ENCODE data around the gene CFAP69. TPM values are rescaled to one million over a fixed set of nuclear protein-coding genes. Genes with fewer than 3 reads are reported as not detected.
"Not testable (repeated sequence)": the region's sequence is repeated elsewhere in the genome, so short reads cannot be mapped to it uniquely, and the experiment has no call there.

Gene CFAP69
- total RNA-seq, 1 experiment from 2014 or later = 4.1 TPM

DNA sequence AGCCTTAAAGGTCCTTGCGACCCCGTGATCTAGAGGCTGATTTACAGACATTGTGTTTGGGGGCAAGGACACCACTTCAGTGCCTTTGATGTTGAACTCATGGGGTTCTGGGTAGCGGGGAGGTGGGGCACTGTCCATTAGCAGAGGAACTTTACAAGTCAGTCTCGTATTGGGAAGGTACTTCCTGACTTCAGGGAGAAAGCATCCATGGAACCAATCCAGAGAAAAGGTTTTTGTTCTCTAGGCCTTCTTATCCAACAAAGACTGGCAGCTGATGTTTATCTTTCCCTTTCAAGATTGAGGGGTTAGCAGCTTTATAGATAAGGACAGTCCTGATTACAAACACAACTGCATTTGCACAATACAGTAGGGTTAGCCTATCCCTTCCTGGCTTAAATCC is 104.3 kb downstream of the CFAP69 start:
- Histone ChIP-seq H3K4me3 (replicated peaks in 1 of 2; ENCODE audit: low read depth in 1 of 2, low read length in 2 of 2) (no peak overlapping the region), H3K9me2 (ENCODE audit: insufficient read depth) (no peaks in the 10 kb centered on the region), H3K79me2 (ENCODE audit: insufficient read depth, low read length) (peaks cover 73% of the 10 kb centered on the region), H3K36me3 (ENCODE audit: control insufficient read depth in 1 of 2, insufficient read depth in 2 of 2, low read length in 2 of 2) (no peaks in the 10 kb centered on the region; a peak in 1 of 4 replicates), H3K9me3 (ENCODE audit: control insufficient read depth in 1 of 2, insufficient read depth in 1 of 2, low read depth in 1 of 2, low read length in 2 of 2) (no peaks in the 10 kb centered on the region), H4K20me1 (ENCODE audit: insufficient read depth) (no peaks in the 10 kb centered on the region), H3K4me2 (ENCODE audit: low read length) (no peak overlapping the region), H3K4me1 (ENCODE audit: control insufficient read depth in 1 of 2, insufficient read depth in 2 of 2, low read length in 2 of 2) (peaks cover 0 to 14% of the 10 kb centered on the region in 2 experiments; a peak in 2 of 4 replicates), H3K27ac (ENCODE audit: low read depth, low read length) (no peak overlapping the region), H2AFZ (ENCODE audit: low read depth, low read length, poor library complexity, severe bottlenecking) (no peak overlapping the region), H3K9ac (ENCODE audit: low read length) (no peak overlapping the region), H3K27me3 (ENCODE audit: insufficient read depth, low read length) (no peaks in the 10 kb centered on the region)
- TF ChIP-seq, protein P1, sequence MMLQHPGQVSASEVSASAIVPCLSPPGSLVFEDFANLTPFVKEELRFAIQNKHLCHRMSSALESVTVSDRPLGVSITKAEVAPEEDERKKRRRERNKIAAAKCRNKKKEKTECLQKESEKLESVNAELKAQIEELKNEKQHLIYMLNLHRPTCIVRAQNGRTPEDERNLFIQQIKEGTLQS (IDR thresholded peaks at IDR 0.05) = no peak
- TF ChIP-seq, protein P2, sequence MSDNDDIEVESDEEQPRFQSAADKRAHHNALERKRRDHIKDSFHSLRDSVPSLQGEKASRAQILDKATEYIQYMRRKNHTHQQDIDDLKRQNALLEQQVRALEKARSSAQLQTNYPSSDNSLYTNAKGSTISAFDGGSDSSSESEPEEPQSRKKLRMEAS (IDR thresholded peaks at IDR 0.05) = no peak
- TF ChIP-seq ELF1 (IDR thresholded peaks at IDR 0.05; ENCODE audit: borderline replicate concordance, low read depth) = no peak
- TF ChIP-seq, protein P3, sequence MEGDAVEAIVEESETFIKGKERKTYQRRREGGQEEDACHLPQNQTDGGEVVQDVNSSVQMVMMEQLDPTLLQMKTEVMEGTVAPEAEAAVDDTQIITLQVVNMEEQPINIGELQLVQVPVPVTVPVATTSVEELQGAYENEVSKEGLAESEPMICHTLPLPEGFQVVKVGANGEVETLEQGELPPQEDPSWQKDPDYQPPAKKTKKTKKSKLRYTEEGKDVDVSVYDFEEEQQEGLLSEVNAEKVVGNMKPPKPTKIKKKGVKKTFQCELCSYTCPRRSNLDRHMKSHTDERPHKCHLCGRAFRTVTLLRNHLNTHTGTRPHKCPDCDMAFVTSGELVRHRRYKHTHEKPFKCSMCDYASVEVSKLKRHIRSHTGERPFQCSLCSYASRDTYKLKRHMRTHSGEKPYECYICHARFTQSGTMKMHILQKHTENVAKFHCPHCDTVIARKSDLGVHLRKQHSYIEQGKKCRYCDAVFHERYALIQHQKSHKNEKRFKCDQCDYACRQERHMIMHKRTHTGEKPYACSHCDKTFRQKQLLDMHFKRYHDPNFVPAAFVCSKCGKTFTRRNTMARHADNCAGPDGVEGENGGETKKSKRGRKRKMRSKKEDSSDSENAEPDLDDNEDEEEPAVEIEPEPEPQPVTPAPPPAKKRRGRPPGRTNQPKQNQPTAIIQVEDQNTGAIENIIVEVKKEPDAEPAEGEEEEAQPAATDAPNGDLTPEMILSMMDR (IDR thresholded peaks at IDR 0.05 in 2 of 3, conservative IDR thresholded peaks at IDR 0.05 in 1 of 3; ENCODE audit: borderline replicate concordance in 1 of 3, insufficient read depth in 1 of 3, low read depth in 2 of 3, low read length in 2 of 3) = no peak
- TF ChIP-seq RAD21 (IDR thresholded peaks at IDR 0.05; ENCODE audit: low read depth) = no peak
- TF ChIP-seq EZH2 (IDR thresholded peaks at IDR 0.05) = no peak
- TF ChIP-seq JUND (IDR thresholded peaks at IDR 0.05) = no peak
- TF ChIP-seq SP1 (IDR thresholded peaks at IDR 0.05; ENCODE audit: low read depth) = no peak
- TF ChIP-seq ZNF274 (IDR thresholded peaks at IDR 0.05; ENCODE audit: low read depth, low read length) = no peak
- no peak for TF ChIP-seq YY1 (IDR thresholded peaks at IDR 0.05; ENCODE audit: extremely low read depth, insufficient replicate concordance, low read depth, low read length)
- TF ChIP-seq EZH2phosphoT487 (IDR thresholded peaks at IDR 0.05; ENCODE audit: borderline replicate concordance) = no peak
- ChIA-PET CTCF (no interaction called here), RAD21 (ENCODE audit: low non-redundant PET in 1 of 2, low total read pairs in 2 of 2, uncharacterized antibody in 2 of 2, unreplicated experiment in 2 of 2) (no interaction called here), POLR2A (no interaction called here)
- ATAC-seq = no peak
- no TSS peak for BruUV-seq (replicated peaks)
- intact Hi-C loops (cut with micrococcal nuclease) = no loop called here
- DNase-seq (ENCODE audit: low read depth, low spot score) = no peak

DNA sequence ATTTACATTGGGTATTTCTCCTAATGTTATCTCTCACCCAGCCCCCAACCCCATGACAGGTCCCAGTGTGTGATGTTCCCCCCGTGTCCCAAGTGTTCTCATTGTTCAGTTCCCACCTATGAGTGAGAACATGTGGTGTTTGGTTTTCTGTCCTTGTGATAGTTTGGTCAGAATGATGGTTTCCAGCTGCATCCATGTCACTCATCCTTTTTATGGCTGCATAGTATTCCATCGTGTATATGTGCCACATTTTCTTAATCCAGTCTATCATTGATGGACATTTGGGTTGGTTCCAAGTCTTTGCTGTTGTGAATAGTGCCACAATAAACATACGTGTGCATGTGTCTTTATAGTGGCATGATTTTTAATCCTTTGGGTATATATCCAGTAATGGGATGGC is 105.1 kb downstream of the CFAP69 start:
- H3K79me2 ChIP-seq (ENCODE audit: insufficient read depth, low read length) = peaks cover 77% of the 10 kb centered on the region
- H3K27me3 ChIP-seq (ENCODE audit: insufficient read depth, low read length); H3K4me2 ChIP-seq (ENCODE audit: low read length); H3K9ac ChIP-seq (ENCODE audit: low read length); DNase-seq (ENCODE audit: low read depth, low spot score); H3K4me3 ChIP-seq (replicated peaks in 1 of 2; ENCODE audit: low read depth in 1 of 2, low read length in 2 of 2); H3K9me3 ChIP-seq (ENCODE audit: control insufficient read depth in 1 of 2, insufficient read depth in 1 of 2, low read depth in 1 of 2, low read length in 2 of 2); H3K9me2 ChIP-seq (ENCODE audit: insufficient read depth); ATAC-seq; H3K27ac ChIP-seq (ENCODE audit: low read depth, low read length); H2AFZ ChIP-seq (ENCODE audit: low read depth, low read length, poor library complexity, severe bottlenecking); intact Hi-C loops (cut with micrococcal nuclease); POLR2A ChIA-PET; H3K36me3 ChIP-seq (ENCODE audit: control insufficient read depth in 1 of 2, insufficient read depth in 2 of 2, low read length in 2 of 2); H4K20me1 ChIP-seq (ENCODE audit: insufficient read depth); CTCF ChIA-PET; BruUV-seq (replicated peaks); RAD21 ChIA-PET (ENCODE audit: low non-redundant PET in 1 of 2, low total read pairs in 2 of 2, uncharacterized antibody in 2 of 2, unreplicated experiment in 2 of 2): not testable (repeated sequence)
- peaks cover 0 to 14% of the 10 kb centered on the region in 2 experiments; a peak in 2 of 4 replicates for H3K4me1 ChIP-seq (ENCODE audit: control insufficient read depth in 1 of 2, insufficient read depth in 2 of 2, low read length in 2 of 2)
